NCI-H226 (cell line): ENCODE results near the gene TSGA10IP.

Experiments used
- DNase-seq: peaks from one replicate; pipeline ENCODE4 v3.0.0-alpha.2; 2015

Gene TSGA10IP

GRCh38 chr11:65945430-65945911, at the start of gene TSGA10IP:
Gene TSGA10IP, plus strand, starts transcription at chr11:65945480. Its CDS starts 196 bp downstream, at chr11:65945676.
- DNase-seq = no peak

- no peak for DNase-seq
Observed at GRCh38 chr11:65895482-65895981, 49.7 kb upstream of the TSGA10IP start.

GRCh38 chr11:65896034-65896999, 49.0 kb upstream of the TSGA10IP start:
- no peak for DNase-seq

GRCh38 chr11:65897020-65897471, 48.2 kb upstream of the TSGA10IP start:
- DNase-seq = no peak

- no peak for DNase-seq
Observed at GRCh38 chr11:65898656-65899355, 46.5 kb upstream of the TSGA10IP start.

- DNase-seq = peak; percentile 86
Observed at GRCh38 chr11:65899356-65900124, 45.7 kb upstream of the TSGA10IP start.

- peak; percentile 98 for DNase-seq
Observed at GRCh38 chr11:65900125-65900898, 45.0 kb upstream of the TSGA10IP start, which contains the start of gene FOSL1. Gene FOSL1, minus strand, starts transcription at chr11:65900388. Its CDS starts 49 bp downstream, at chr11:65900339.

- DNase-seq = no peak
Observed at GRCh38 chr11:65900899-65901180, 44.4 kb upstream of the TSGA10IP start.

GRCh38 chr11:65903068-65903481, 42.2 kb upstream of the TSGA10IP start:
- DNase-seq = peak; percentile 77

- no peak for DNase-seq
Observed at GRCh38 chr11:65903715-65904114, 41.6 kb upstream of the TSGA10IP start.

- DNase-seq = peak; percentile 46
Observed at GRCh38 chr11:65906602-65907001, 38.7 kb upstream of the TSGA10IP start.

GRCh38 chr11:65907878-65908277, 37.4 kb upstream of the TSGA10IP start:
- no peak for DNase-seq

GRCh38 chr11:65911682-65912568, 33.4 kb upstream of the TSGA10IP start:
- DNase-seq = peak; percentile 92

GRCh38 chr11:65912845-65913244, 32.4 kb upstream of the TSGA10IP start:
- DNase-seq = peak; percentile 94

- no peak for DNase-seq
Observed at GRCh38 chr11:65915101-65915820, 30.0 kb upstream of the TSGA10IP start.

- DNase-seq = peak; percentile 98
Observed at GRCh38 chr11:65915821-65916251, 29.4 kb upstream of the TSGA10IP start.

- no peak for DNase-seq
Observed at GRCh38 chr11:65916391-65916790, 28.9 kb upstream of the TSGA10IP start.

GRCh38 chr11:65917077-65917433, 28.2 kb upstream of the TSGA10IP start:
- DNase-seq = no peak

GRCh38 chr11:65917434-65918210, 27.7 kb upstream of the TSGA10IP start:
- no peak for DNase-seq
